GM03348 (cell line): ENCODE measurements around the gene AMBRA1.
A peak's percentile ranks its signal among the peaks of the same experiment; 100 is the strongest.
"Not testable (repeated sequence)": the region's sequence is repeated elsewhere in the genome, so short reads cannot be mapped to it uniquely, and the experiment has no call there.

ENCODE experiments used
- DNase-seq: peaks from one replicate; pipeline ENCODE4 v3.0.0; 2012; ENCODE audit warnings: low spot score

The AMBRA1 gene

DNA sequence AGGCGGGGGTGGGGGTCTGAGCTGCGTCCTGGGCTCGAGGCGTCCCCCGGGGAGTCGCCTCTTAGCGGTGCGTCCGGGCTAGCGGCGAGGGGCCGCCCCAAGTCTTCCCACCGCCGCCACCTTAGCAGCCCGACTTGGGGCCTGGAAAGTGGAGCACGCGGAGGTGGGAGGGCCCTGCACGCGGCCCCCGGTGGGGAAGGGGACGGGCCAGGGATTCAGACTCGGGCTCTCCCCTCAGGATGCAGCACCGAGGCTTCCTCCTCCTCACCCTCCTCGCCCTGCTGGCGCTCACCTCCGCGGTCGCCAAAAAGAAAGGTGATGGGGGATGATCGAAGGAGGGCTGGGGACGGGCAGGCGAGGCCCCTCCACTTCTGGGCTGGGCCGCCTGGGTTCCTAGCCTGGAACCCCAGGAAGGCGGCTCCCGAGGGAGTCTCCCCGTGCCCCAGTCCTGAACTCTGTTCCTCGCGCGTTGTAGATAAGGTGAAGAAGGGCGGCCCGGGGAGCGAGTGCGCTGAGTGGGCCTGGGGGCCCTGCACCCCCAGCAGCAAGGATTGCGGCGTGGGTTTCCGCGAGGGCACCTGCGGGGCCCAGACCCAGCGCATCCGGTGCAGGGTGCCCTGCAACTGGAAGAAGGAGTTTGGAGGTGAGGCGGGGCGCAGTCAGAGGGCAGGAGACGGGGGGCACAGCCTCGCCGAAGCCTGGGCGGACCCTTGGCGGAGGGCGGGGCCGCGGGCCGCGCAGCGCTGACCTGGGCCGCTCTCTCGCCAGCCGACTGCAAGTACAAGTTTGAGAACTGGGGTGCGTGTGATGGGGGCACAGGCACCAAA is 211.8 kb downstream of the AMBRA1 start:
- peak; percentile 46 for DNase-seq

DNA sequence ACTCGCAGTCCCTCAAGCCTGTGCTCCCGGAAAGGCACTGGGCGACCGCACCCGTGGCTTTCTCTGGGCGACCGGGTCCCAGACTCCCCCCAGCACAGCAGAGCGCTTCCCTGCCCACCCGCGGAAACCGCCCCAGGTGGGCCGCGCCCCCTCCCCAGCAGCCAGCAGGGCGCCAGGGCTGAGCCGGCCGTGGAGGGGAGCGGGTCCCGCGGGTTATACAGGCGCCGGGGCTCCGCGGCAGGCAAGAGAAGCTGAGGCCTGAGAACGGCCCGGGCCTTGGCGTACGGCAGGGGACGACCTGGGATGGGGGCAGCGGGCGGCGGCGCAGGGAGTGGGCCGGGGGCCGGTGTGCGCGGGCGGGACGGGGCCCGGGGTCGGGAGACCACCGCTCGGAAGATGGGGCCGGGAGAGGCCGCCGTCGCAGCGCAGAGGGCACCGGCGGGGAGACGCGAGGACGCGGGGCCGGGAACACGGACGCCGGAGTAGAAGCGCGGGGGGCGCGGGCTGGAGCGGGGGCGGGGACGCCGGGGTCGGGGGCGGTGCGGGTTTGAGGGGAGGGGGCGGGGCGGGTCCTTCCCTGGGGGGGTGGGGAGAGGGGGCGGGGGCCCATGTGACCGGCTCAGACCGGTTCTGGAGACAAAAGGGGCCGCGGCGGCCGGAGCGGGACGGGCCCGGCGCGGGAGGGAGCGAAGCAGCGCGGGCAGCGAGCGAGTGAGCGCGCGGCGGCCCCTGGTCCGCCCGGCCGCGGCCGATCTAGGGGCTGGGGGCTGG is 212.6 kb downstream of the AMBRA1 start, which contains the start of gene MDK:
Gene MDK (plus strand): TSS at position 622 of the 771 bp plus-strand sequence. CDS start 389 bp downstream, outside the sequence.
- DNase-seq, result peak; percentile 63

DNA sequence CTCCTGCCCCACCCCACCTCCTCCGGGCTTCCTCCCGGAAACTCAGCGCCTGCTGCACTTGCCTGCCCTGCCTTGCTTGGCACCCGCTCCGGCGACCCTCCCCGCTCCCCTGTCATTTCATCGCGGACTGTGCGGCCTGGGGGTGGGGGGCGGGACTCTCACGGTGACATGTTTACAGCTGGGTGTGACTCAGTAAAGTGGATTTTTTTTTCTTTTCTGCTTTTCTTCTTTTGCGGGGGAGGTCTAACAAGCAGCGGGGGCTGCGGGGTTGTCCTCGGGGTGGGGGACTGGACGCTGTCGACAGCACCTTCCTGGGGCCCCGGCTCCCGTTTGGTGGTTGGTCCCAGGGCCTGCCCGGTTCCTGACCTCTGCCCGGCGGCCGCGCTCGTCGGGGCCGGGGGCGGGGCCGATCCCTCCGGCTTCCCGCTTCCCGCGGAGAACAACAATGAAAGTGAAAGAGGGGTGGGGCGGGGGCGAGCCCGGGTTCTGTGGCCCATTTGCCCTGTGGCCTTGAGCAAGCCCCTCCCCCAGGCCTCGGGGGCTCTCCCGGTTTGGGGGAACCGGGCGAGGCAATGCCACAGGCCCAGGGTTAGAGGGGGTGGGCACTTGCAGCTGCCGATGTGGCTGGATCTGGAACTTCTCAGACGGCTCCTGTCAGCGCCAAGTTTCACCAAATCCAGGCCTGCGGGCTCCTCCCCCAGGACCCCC is 213.3 kb downstream of the AMBRA1 start:
- peak; percentile 80 for DNase-seq

DNA sequence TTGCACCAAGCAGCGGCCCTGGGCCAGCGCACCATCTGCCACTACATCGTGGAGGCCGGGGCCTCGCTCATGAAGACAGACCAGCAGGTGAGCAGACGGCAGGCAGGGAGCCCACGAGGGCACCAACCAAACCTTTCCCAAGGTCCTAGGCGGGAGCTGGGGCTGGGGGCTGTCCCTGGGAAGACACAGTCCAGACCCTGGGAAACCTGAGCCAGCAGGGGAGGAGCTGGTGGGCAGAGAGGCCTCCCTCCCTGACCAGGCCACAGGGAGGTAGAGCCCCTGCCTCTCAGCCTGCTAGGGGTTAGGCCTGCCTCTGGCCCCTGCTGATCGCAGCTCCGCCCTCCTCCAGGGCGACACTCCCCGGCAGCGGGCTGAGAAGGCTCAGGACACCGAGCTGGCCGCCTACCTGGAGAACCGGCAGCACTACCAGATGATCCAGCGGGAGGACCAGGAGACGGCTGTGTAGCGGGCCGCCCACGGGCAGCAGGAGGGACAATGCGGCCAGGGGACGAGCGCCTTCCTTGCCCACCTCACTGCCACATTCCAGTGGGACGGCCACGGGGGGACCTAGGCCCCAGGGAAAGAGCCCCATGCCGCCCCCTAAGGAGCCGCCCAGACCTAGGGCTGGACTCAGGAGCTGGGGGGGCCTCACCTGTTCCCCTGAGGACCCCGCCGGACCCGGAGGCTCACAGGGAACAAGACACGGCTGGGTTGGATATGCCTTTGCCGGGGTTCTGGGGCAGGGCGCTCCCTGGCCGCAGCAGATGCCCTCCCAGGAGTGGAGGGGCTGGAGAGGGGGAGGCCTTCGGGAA is 214.1 kb downstream of the AMBRA1 start:
- DNase-seq, result not testable (repeated sequence)

- no peak for DNase-seq
Measured at GRCh38 chr11:46378811-46379481, 214.9 kb downstream of the AMBRA1 start.

DNA sequence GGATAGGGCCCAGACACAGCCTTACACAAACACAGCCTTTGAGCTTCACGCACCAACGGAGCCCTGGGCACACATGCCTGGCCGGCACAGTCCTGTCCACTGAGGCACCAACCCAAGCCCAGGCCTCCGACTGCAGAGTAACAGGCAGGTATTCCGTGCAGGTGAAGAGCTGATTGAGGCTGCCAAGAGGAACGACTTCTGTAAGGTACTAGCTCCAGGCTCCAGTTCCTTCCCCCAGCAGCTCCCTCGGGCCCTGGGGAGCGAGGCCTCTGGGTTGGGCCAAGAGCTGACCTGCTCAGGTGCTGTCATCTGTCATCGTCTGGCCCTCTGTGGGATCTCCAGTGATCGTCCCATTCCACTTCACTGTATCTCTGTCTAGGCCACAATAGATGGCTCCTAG is 215.5 kb downstream of the AMBRA1 start:
- DNase-seq, result no peak

DNA sequence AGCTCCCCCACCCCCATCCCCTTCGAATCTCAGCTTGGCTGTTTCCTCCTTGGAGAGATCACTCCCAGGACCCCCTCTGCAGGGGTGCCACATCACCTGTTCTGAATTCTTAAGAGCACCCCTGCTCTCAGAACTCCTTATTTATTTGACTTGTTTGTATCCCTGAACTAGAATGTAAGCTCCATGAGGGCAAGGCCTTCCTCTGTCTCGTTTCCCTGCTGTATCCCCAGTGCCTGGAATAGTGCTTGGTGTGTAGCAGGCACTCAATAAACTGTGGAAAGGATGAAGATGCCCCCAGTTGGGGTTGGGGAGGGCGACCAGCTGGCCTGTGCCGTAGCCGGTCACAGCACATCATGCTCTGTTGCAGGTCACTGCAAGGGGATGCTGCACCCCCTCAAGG is 216.0 kb downstream of the AMBRA1 start:
- DNase-seq, result no peak

DNA sequence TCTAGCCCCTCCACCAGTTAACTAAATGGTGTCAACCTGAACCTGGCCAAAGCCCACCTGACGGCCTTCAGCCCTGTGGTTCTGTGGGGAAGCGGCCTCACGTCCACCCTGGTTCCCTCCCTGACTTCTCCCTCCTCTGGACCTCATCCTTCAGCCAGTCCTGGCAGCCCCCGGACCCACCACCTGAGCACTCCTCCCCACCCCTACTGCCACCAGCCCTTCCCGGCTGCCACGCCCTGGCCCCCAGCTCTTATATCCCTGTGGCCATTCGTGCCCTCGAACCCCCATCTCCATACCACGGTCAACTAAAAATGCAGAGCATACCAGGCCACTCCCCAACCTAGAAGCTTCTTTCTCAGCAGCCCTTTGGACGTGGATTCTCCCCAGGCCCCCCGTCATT is 216.5 kb downstream of the AMBRA1 start:
- no peak for DNase-seq

DNA sequence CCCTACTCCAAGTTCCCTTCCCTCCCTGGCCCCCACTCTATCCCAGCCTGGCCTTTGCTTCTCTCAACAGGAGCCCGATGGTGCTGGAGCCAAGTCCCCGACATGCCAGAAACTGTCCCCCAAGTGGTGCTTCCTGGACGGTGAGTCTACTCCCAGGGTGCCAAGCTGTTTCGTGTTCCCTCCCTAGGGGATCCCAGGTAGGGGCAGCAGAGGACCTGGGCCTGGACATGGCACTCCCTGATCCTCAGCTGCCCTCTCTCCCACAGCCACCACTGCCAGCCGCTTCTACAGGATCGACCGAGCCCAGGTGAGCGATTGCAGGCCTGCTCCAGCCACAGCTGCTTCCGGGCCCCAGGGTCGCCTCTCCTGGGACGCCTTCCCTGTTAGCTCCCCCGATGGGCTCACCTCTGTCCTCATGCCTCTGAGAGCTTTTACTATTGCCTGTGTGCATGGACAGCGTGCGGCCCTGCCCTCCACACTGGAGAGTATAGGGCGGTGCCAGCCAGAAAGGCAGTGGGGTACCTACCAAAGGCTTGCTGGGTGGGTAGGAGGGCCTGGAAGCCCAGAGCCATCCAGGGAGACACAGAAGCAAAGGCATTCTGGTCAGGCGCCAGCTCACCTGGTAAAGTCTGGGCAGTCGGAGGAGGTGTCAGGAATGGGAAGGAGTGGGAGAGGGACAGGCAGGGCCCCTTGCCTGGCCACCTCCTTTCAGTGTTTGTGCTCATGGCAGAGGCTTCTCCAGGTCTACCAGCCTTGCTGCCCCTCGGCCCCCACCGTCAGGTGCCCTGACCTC is 217.4 kb downstream of the AMBRA1 start:
- DNase-seq, result no peak

DNA sequence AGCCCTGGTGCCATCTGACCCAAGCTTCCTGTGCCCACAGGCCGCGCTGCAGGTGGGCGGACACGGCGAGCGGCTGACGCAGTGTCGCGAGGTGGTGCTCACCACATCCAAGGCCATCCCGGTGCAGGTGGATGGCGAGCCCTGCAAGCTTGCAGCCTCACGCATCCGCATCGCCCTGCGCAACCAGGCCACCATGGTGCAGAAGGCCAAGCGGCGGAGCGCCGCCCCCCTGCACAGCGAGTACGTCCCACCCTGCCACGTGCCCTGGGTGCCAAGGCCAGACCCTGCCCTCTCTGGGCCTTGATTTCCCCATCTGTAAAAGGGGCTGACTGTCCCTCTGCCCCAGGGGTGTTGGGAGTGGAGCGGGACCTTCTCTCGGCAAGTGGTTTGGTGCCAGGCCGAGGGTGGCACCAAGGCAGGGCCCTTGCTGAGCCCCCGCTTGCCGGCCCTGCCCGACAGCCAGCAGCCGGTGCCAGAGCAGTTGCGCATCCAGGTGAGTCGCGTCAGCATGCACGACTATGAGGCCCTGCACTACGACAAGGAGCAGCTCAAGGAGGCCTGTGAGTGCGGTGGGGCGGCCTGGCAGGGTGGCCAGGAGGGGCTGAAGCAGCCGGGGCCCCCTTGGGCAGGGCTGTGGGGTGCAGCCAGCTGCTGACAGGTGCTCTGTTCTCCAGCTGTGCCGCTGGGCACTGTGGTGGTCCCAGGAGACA is 218.3 kb downstream of the AMBRA1 start:
- DNase-seq, result no peak

DNA sequence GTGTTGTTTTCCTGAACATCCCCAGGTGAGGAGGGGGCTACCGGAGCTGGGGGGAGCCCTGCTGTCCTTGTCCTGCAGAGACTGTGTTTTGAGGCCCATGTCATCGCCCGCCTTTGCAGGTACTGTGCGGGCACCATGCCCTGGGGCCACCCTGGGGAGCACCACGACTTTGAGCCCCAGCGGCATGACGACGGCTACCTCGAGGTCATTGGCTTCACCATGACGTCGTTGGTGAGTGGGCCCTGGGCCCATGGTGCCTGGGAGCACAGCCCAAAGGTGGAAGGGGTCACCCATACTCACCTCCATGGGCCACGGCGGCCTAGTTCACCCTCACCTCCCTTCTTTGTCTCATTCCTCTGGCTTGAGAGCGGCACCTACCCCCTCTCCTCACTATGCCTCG is 219.0 kb downstream of the AMBRA1 start:
- DNase-seq, result no peak

DNA sequence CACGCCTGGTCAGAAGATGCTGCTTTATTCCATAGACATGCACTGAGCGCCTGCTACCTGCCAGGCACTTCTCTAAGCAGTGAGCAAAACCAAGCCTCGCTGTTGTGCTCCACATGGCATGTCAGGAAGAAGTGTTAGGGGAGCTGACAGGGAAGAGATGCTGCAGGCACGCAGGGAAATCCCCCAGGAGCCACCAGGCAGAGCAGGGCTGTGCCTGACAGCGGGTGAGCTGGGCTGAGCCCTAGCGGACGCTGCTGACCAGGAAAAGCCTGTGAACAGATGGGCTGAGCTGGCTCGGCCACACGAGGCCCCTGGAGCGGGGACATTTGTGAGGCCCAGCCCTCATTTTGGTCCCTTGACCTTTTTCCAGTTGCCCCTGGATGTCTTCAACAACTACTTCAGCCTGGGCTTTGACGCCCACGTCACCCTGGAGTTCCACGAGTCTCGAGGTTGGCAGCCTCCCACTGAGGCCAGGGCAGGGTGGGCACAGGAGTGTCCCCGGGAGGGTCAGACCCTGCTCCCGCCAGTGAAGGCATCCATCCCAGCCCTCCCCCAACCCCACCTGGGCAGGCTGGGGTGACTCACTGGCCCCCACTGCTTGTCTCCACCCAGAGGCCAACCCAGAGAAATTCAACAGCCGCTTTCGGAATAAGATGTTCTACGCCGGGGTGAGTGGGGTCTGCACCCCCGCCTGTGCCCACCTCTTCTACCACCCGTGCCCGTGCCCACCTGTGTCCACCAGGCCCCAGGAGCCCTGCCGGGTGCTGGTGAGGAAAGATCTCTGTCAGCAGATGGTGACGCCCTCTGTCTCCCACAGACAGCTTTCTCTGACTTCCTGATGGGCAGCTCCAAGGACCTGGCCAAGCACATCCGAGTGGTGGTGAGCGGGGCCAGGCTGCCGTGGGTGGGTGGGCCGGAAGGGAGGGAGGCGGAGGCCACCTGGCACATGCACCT is 219.8 kb downstream of the AMBRA1 start:
- DNase-seq, result no peak

DNA sequence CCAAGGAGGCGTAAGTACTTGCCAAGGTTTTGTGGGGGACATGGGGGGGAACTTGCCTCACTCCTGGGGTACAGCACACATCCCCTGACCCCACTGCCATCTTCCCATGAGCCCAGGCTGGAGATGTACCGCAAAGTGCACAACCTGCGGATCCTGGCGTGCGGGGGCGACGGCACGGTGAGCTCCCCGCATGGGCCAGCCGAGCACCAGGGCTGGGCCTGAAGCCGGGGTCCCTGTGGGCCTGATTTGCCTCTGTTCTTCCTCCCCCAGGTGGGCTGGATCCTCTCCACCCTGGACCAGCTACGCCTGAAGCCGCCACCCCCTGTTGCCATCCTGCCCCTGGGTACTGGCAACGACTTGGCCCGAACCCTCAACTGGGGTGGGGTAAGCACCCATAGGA is 221.3 kb downstream of the AMBRA1 start:
- not testable (repeated sequence) for DNase-seq

DNA sequence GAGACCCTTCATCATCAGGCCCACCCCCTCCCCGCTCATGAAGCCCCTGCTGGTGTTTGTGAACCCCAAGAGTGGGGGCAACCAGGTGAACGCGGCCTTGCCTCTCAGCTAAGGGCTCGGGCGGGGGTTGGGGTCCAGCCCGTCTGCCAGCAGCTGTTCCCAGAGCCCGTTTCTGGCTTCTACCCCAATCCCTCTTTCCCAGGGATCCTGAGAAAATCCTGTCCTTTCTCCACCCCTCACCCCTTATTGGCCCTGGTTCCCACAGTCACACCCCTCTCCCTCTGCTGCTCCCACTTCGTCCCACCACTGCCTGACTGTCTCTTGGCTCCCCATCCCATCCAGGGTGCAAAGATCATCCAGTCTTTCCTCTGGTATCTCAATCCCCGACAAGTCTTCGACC is 221.7 kb downstream of the AMBRA1 start:
- no peak for DNase-seq

DNA sequence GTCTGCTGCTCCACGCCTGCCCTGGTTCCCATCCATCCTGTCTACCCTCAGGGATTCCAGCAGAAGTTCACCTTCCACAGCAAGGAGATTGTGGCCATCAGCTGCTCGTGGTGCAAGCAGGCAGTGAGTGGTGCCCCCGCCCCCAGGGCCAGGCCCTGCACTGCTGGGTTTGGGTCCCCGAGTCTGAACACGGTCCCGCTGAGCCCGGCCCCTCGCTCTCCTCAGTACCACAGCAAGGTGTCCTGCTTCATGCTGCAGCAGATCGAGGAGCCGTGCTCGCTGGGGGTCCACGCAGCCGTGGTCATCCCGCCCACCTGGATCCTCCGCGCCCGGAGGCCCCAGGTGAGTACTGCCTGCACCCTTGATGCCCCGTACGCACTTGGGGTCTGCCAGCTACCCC is 222.6 kb downstream of the AMBRA1 start:
- not testable (repeated sequence) for DNase-seq

GRCh38 chr11:46370253-46370652 is 223.6 kb downstream of the AMBRA1 start:
- DNase-seq, result no peak

- DNase-seq, result peak; percentile 87
Measured at GRCh38 chr11:46369458-46370152, 224.2 kb downstream of the AMBRA1 start.

- no peak for DNase-seq
Measured at GRCh38 chr11:46367916-46368267, 225.9 kb downstream of the AMBRA1 start.
